Body of pancreas (tissue), 4 donors: Measurements from ENCODE around the gene OR1E1. TPM values are rescaled to one million over a fixed set of nuclear protein-coding genes. Genes with fewer than 3 reads are reported as not detected.
"Not testable (repeated sequence)": the region's sequence is repeated elsewhere in the genome, so short reads cannot be mapped to it uniquely, and the experiment has no call there.

Experiments
- ATAC-seq: fragments of 150-250 bp; one replicate; pipeline ENCODE4 v1.9.1; 2016
- DNase-seq, 4 donors: peaks; one replicate each; pipeline ENCODE4 v3.0.0-alpha.2; 2019
- H3K27ac ChIP-seq, 4 donors: fragments of 200-600 bp; sonication (generic); 1 replicate in 3 of 4; 2 replicates in 1 of 4; pipeline versions ENCODE4 v1.5.1 to v1.6.1; 2016 to 2019; ENCODE audit warnings: mild to moderate bottlenecking in 1 of 4, mixed read lengths in 1 of 4, moderate library complexity in 1 of 4
- H3K27me3 ChIP-seq, 2 donors: fragments of 200-600 bp; sonication (generic); one replicate each; pipeline ENCODE4 v1.6.0; 2016; ENCODE audit warnings: mild to moderate bottlenecking in 1 of 2
- H3K36me3 ChIP-seq, 2 donors: fragments of 200-600 bp; sonication (generic); replicated peaks in 1 of 2; 2 replicates each; pipeline ENCODE4 v1.5.1; 2016; ENCODE audit warnings: low read depth in 2 of 2; ENCODE audit not compliant: insufficient read depth in 1 of 2
- H3K4me1 ChIP-seq: fragments of 200-600 bp; sonication (generic); one replicate; pipeline ENCODE4 v1.6.0; 2016
- H3K4me3 ChIP-seq, 2 donors: fragments of 200-600 bp; sonication (generic); 1 replicate in 1 of 2; 2 replicates in 1 of 2; pipeline ENCODE4 v1.5.1; 2016 to 2019
- H3K9me3 ChIP-seq, 3 donors: fragments of 200-600 bp; sonication (generic); 1 replicate in 2 of 3; 2 replicates in 1 of 3; pipeline ENCODE4 v1.5.1; 2016
- POLR2A ChIP-seq, 3 donors: fragments of 450-650 bp; IDR thresholded peaks; one replicate each; pipeline ENCODE4 v1.6.1; 2016; ENCODE audit warnings: antibody characterized with exemption in 3 of 3, mild to moderate bottlenecking in 2 of 3
- WGBS, 2 donors: methylation state at CpG; one replicate each; pipeline ENCODE4 v1.1.5; 2017; 5-methylcytosine and 5-hydroxymethylcytosine counted together
- intact Hi-C: fragments of 100-400 bp; cut with DNase I; formaldehyde crosslinking; loops from one replicate; pipeline ENCODE4 v1.15.1; 2023
- small RNA-seq: library from RNA; depleted of rRNA; stranded (forward); fragments of <200 nt; gene quantifications from one replicate; pipeline ENCODE3, GENCODE V24; 2016
- total RNA-seq, 2 donors: library from RNA; depleted of rRNA; stranded (reverse); fragments of >200 nt; gene quantifications; one replicate each; pipeline ENCODE4 v1.1.0, GENCODE V29; 2016
- TF ChIP-seq, protein P1 (sequence below), 7 experiments: fragments of 450-650 bp in 4 of 7; fragments of 200-600 bp in 3 of 7; sonication (generic) in 3 of 7; IDR thresholded peaks; one replicate each; pipeline ENCODE4 v1.5.1; 2016 to 2019; ENCODE audit warnings: antibody characterized with exemption in 7 of 7

OR1E1 gene
- total RNA-seq, 2 donors from 2014 or later, result not detected

DNA sequence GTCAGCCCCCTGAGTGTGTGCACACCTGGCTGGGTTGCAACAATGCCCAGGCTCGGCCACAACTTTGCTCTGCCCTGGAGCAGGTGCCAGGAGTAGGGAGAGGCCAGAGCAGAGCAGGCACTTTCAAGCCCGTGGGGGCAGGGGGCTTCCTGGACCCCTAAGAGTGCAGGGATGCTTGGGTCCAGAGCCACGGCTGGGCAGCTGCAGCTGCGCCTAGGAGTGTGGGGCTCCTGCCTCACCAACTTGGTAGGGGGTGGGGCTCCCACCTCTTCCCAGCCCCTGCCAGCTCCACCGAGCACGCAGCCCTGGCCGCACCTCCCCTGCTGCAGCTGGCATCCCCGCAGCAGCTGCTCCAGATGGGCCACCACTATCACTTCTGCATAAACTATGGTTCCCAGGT lies 19.9 kb downstream of the OR1E1 start:
- Histone ChIP-seq H3K36me3 (no peaks in the 10 kb centered on the region), H3K4me3 (no peak overlapping the region), H3K27ac (no peak overlapping the region), H3K9me3 (no peaks in the 10 kb centered on the region), H3K4me1 (no peaks in the 10 kb centered on the region), H3K27me3 (peaks cover 0 to 3% of the 10 kb centered on the region in 2 donors)
- TF ChIP-seq POLR2A (IDR thresholded peaks at IDR 0.05), result no peak
- TF ChIP-seq, protein P1, sequence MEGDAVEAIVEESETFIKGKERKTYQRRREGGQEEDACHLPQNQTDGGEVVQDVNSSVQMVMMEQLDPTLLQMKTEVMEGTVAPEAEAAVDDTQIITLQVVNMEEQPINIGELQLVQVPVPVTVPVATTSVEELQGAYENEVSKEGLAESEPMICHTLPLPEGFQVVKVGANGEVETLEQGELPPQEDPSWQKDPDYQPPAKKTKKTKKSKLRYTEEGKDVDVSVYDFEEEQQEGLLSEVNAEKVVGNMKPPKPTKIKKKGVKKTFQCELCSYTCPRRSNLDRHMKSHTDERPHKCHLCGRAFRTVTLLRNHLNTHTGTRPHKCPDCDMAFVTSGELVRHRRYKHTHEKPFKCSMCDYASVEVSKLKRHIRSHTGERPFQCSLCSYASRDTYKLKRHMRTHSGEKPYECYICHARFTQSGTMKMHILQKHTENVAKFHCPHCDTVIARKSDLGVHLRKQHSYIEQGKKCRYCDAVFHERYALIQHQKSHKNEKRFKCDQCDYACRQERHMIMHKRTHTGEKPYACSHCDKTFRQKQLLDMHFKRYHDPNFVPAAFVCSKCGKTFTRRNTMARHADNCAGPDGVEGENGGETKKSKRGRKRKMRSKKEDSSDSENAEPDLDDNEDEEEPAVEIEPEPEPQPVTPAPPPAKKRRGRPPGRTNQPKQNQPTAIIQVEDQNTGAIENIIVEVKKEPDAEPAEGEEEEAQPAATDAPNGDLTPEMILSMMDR (IDR thresholded peaks at IDR 0.05), result no peak
- no peak for ATAC-seq
- intact Hi-C loops, result no loop called here
- no peak for DNase-seq
- 50 to 82% methylated on average over 7 to 8 of the region's 8 CpGs for WGBS, 2 donors

DNA sequence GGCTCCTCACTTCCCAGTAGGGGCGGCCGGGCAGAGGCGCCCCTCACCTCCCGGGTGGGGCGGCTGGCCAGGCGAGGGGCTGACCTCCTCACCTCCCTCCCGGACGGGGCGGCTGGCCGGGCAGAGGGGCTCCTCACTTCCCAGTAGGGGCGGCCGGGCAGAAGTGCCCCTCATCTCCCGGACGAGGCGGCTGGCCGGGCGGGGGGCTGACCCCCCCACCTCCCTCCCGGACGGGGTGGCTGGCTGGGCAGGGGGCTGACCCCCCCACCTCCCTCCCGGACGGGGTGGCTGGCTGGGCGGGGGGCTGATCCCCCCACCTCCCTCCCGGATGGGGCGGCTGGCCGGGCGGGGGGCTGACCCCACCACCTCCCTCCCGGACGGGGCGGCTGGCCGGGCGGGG lies 27.0 kb downstream of the OR1E1 start:
- H3K27me3 ChIP-seq, H3K27ac ChIP-seq, H3K4me1 ChIP-seq, H3K9me3 ChIP-seq, H3K4me3 ChIP-seq, intact Hi-C loops, ATAC-seq, H3K36me3 ChIP-seq, DNase-seq: not testable (repeated sequence)
- no CpG with 5 or more reads among the region's 31 CpGs for WGBS, 2 donors

Small RNA genes within 50 kb of the gene (small RNA-seq; reads per million reads assigned to genes)
- not detected for gene OR1AC1P

Other genes with a start within 250 kb of the OR1E1 start
- not detected for gene OR1A2, start 200.9 kb downstream of the OR1E1 start, total RNA-seq
- gene OR1A1, start 190.7 kb downstream of the OR1E1 start, total RNA-seq, result not detected
- not detected for gene OR3A1, start 100.0 kb downstream of the OR1E1 start, total RNA-seq
- gene OR3A2, start 12.1 kb downstream of the OR1E1 start, total RNA-seq, result not detected
- gene OR3A3, start 13.0 kb upstream of the OR1E1 start, total RNA-seq, result not detected
- not detected for gene OR1E2, start 35.4 kb upstream of the OR1E1 start, total RNA-seq
- gene SPATA22, start 73.4 kb upstream of the OR1E1 start, total RNA-seq, result not detected
- under 1 TPM; 0.66 to 0.78 TPM for gene ASPA, start 77.6 kb upstream of the OR1E1 start, total RNA-seq
- gene TRPV3, start 159.4 kb upstream of the OR1E1 start, total RNA-seq, result under 1 TPM in 1 of 2 donors, not detected in 1; 0.33 TPM
- 1 to 10 TPM; 4.4 to 6.3 TPM for gene TRPV1, start 211.0 kb upstream of the OR1E1 start, total RNA-seq
- 10 to 100 TPM; 10.4 to 15.2 TPM for gene SHPK, start 237.8 kb upstream of the OR1E1 start, total RNA-seq
- 10 to 100 TPM; 15.8 to 29.3 TPM for gene CTNS, start 238.3 kb upstream of the OR1E1 start, total RNA-seq